HG03432 (cell line): Measurements from ENCODE around the gene ELANE.

ENCODE experiments used
- ATAC-seq: cut with Tn5 transposase; IDR thresholded peaks from one replicate; pipeline ENCODE4 v1.9.1; 2021; ENCODE audit warnings: mild to moderate bottlenecking, moderate library complexity; ENCODE audit not compliant: unreplicated experiment

Gene ELANE

DNA sequence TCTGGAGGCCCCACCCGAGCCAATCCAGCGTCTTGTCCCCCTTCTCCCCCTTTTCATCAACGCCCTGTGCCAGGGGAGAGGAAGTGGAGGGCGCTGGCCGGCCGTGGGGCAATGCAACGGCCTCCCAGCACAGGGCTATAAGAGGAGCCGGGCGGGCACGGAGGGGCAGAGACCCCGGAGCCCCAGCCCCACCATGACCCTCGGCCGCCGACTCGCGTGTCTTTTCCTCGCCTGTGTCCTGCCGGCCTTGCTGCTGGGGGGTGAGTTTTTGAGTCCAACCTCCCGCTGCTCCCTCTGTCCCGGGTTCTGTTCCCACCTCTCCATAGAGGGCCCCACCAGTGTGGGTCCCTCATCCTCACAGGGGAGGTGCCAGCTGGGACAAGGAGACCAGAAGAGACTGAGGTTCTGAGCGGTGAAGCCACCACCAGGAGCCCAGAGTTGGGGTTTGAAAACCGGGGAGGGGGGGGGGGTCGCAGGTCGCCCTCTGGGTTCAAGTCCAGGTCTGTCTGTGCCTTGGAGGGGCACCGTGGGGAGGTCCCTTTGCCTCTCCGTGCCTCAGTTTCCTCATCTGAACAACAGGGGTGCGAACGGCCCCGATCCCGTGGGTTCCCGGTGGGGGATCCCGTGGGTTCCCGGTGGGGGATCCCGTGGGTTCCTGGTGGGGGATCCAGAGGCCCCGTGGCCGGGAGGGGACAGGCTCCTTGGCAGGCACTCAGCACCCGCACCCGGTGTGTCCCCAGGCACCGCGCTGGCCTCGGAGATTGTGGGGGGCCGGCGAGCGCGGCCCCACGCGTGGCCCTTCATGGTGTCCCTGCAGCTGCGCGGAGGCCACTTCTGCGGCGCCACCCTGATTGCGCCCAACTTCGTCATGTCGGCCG lies at the start of gene ELANE:
Gene ELANE, plus strand, starts transcription at position 168 of the 878 bp plus-strand sequence. Its CDS starts 26 bp downstream, at position 194.
- no peak for ATAC-seq

DNA sequence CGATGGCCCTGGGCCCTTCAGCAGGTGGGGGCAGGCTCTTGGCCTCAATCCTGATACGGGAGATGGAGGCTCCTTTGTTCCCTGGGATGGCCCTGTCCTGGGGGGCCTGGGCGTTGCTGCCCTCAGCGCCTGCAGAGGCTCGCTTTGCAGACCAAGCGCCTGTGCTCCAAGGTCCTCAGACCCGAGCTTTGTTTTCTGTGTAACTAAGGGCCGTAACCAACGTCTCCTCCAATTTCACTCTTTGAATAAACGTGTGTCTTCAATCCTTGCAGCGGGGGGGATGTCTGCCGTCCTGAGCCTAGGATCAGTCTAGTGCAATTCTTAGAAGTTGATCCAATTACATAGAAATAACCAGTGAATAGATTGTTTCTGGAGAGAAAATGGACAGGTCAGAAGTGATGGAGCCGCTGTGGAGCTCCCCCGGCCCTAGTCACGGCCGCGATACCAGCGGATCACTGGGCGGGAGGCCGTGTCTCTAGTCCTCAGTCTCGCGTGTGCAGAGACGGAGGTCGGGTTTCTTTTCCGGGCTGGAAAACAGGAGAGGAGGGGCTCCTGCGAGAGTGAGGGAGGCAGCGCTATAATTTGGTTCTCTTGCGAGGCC lies 49.5 kb upstream of the ELANE start:
- ATAC-seq: no peak

DNA sequence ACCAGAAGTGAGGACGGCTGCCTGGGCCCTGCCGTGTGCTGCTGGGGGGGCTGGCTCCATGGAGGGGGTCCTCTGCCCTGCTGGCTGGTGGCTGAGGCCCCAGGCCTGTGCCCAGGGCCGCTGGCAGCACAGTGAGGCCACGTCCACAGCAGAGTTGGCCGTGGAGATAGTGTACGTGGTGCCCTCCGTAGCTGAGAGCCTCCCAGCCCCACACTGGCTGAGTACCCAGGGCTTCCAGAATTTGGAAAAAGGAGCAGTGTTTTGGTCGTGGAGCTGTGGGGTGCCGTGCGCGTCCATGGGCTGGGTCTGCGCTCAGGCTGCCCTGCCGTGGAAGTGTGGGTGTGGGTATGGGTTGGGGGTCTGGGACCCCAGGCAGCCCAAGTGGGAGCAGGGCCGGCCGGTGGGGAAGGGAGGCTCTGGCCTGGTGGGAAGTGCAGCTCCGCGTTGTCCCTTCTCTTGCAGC lies 49.0 kb upstream of the ELANE start:
- ATAC-seq: no peak

DNA sequence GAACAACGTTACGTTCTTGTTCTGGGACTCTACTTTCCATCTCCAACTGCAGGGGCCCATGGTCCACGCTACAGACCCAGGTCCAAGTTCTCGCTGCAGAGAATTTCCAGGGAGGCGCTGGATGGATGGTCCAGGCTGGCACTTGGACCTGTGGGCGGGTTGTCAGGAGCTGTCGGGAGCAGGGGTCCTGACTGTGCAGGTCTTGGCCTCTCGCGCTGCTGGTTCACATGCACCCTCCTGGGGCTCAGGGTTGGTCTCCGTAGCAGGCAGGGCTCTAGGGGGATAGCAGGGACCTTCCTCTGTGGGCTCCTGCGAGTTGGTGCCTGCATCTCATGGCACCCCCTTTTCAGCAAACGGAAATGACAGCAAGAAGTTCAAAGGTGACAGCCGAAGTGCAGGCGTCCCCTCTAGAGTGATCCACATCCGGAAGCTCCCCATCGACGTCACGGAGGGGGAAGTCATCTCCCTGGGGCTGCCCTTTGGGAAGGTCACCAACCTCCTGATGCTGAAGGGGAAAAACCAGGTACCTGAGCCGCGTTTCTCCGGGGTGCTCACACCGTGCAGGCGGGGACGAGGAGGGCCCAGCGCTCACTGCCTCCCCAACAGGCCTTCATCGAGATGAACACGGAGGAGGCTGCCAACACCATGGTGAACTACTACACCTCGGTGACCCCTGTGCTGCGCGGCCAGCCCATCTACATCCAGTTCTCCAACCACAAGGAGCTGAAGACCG lies 48.3 kb upstream of the ELANE start:
- no peak for ATAC-seq

DNA sequence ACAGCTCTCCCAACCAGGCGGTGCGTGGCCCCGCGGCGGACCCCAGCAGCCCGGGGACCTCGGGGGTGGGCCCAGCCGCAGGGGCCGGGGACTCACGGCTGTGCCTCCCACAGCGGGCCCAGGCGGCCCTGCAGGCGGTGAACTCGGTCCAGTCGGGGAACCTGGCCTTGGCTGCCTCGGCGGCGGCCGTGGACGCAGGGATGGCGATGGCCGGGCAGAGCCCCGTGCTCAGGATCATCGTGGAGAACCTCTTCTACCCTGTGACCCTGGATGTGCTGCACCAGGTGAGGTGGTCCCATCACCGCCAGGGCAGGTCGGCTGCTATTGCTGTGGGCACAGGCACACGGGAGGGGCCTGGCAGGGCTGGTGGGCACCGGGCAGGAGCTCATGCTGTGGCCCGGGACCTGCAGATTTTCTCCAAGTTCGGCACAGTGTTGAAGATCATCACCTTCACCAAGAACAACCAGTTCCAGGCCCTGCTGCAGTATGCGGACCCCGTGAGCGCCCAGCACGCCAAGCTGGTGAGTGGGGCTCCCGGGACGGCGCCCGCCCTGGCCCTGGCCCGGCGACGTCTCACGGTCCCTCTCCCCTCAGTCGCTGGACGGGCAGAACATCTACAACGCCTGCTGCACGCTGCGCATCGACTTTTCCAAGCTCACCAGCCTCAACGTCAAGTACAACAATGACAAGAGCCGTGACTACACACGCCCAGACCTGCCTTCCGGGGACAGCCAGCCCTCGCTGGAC lies 47.5 kb upstream of the ELANE start:
- no peak for ATAC-seq

DNA sequence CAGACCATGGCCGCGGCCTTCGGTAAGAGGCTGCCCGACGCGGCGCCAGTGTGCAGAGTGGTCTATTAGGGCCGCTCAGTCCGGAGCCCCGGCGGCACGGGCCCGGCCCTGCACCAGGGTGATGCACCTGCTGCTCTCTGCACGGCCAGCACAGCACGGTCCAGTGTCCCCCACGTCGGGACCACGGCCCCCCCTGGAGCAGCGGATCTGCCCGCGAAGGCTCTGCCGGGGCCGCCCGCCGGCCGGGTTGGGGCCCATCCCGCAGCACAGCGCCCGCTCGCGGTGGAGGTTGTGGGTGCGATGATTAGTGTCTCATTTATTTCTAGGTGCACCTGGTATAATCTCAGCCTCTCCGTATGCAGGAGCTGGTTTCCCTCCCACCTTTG lies 46.9 kb upstream of the ELANE start:
- no peak for ATAC-seq

DNA sequence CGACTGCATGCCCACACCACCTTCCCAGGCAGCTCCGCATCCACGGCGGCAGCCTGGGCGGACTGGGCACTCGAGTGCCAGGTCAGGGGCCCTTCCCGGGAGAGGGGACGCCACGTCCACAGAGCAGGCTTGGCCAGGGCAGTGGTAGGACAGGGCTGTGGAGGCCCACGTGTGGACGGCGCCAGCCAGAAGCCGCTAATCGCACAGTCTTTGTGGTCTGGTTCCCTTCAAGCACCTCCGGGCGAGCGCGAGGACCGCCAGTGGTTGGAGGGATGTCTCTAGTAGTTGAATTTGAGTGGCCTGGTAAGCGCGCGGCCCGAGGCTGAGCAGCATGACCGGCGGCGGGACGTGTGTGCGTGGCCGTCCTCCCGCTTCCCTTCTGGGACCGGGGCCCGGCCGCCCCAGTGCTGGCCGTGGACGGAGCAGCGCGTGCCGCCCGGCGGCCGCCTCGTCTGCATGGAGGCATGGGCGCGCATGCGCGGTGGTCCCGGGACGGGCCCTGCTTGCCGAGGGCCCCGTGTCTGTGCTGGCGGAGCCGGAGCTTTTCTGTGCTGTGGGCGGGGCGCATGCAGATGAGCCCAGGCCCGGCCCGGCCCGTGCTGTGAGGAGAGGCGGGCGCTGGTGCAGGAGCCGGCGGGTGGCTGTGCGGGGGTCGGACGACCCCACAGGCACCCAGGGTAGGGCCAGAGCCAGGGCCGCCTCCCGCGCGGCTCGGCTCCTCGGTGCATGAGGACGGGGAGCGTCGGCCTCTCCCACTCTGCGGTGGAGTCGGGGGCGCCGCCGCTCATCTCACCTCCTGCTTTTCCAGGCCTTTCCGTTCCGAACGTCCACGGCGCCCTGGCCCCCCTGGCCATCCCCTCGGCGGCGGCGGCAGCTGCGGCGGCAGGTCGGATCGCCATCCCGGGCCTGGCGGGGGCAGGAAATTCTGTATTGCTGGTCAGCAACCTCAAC lies 46.2 kb upstream of the ELANE start:
- no peak for ATAC-seq

DNA sequence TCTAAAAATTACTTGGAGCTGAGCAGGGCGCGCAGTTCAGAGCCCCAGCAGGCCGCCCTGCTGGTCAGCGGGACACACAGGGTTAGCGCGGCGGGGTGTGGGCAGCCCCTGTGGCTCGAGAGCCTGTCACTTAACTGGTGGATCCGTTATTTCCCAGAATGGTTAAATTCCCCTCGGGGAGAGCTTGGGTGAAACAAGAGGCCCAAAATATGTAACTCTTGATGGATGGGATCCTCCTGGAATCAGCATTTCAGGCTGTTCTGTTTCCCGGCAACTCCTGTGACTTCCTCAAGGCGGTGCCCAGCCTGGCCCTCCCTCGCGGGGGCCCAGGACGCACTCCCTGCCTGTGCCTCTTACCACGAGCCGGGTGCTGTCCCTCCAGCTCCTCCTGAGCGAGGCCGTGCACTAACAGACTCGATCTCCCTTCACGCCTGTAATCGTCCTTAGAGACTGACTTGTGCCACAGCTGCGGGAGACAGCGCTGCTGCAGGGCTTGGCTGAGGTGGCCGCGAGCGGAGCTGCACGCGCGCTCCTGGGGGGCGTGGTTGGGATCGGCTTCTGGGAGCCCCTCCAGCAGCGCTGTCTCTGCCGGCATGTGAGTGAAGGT lies 45.2 kb upstream of the ELANE start:
- ATAC-seq: no peak

DNA sequence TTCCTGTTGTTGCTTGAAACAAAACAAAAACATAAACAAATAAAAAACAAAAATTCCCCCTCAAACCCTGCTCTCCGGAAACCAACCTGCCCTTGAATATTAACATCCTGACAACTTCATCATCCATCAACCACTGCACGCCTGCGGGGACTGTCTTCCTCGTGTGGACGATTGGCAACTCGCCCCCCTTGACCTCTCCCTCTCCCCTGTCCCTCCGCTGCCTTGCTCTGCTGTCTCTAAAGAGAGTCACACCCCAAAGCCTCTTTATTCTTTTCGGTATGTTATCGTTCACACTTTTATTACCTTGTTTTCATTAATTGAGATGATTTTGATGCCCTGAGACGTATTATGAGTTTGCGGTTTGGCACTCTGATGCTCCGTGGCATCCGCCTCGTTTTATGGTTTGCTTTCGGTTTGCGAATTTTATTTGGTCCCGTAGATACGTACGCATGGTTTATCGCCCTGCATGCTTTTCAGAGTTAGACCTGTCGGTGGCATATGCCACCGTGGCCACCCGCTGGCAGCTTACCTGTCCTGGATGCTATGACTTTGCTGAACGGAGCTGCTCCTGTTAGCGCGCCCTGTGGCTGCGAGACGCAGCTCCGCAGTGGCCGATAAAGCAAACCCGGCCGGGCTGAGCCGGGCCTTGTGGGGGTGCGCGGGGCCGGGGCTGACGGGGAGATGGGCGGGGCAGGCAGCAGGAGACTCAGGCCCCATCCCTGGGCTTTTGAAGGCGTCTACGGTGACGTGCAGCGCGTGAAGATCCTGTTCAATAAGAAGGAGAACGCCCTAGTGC lies 44.3 kb upstream of the ELANE start:
- no peak for ATAC-seq

DNA sequence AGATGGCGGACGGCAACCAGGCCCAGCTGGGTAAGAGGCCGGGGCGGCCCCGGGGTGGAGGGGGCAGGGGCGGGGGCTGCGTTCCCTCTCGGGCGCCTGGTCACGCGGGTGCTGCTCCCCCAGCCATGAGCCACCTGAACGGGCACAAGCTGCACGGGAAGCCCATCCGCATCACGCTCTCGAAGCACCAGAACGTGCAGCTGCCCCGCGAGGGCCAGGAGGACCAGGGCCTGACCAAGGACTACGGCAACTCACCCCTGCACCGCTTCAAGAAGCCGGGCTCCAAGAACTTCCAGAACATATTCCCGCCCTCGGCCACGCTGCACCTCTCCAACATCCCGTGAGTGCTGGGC lies 43.7 kb upstream of the ELANE start:
- ATAC-seq: no peak

DNA sequence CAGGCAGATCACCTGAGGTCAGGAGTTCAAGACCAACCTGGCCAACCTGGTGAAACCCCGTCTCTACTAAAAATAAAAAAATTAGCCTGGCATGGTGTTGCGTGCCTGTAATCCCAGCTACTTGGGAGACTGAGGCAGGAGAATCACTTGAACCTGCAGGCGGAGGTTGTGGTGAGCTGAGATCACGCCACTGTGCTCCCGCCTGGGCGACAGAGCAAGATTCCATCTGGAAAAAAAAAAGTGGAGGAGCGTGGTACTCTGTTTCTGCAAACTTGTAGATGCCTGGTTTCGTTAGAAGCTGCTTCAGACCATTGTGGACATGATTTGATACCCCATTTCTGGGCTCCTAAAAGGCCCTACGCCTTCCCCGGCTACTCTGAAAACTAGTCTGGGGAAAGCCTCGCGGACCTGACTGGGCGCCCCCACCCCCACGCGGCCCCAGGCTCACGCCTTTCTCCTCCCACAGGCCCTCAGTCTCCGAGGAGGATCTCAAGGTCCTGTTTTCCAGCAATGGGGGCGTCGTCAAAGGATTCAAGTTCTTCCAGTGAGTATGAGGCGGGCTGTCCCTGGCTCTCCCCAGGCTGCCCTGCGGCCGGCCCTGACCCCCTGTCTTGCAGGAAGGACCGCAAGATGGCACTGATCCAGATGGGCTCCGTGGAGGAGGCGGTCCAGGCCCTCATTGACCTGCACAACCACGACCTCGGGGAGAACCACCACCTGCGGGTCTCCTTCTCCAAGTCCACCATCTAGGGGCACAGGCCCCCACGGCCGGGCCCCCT lies 41.8 kb upstream of the ELANE start:
- no peak for ATAC-seq

DNA sequence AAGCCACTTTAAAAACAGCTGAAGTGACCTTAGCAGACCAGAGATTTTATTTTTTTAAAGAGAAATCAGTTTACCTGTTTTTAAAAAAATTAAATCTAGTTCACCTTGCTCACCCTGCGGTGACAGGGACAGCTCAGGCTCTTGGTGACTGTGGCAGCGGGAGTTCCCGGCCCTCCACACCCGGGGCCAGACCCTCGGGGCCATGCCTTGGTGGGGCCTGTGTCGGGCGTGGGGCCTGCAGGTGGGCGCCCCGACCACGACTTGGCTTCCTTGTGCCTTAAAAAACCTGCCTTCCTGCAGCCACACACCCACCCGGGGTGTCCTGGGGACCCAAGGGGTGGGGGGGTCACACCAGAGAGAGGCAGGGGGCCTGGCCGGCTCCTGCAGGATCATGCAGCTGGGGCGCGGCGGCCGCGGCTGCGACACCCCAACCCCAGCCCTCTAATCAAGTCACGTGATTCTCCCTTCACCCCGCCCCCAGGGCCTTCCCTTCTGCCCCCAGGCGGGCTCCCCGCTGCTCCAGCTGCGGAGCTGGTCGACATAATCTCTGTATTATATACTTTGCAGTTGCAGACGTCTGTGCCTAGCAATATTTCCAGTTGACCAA lies 41.1 kb upstream of the ELANE start:
- no peak for ATAC-seq

DNA sequence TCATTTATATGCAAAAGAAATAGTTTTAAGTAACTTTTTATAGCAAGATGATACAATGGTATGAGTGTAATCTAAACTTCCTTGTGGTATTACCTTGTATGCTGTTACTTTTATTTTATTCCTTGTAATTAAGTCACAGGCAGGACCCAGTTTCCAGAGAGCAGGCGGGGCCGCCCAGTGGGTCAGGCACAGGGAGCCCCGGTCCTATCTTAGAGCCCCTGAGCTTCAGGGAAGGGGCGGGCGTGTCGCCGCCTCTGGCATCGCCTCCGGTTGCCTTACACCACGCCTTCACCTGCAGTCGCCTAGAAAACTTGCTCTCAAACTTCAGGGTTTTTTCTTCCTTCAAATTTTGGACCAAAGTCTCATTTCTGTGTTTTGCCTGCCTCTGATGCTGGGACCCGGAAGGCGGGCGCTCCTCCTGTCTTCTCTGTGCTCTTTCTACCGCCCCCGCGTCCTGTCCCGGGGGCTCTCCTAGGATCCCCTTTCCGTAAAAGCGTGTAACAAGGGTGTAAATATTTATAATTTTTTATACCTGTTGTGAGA lies 40.5 kb upstream of the ELANE start:
- no peak for ATAC-seq

DNA sequence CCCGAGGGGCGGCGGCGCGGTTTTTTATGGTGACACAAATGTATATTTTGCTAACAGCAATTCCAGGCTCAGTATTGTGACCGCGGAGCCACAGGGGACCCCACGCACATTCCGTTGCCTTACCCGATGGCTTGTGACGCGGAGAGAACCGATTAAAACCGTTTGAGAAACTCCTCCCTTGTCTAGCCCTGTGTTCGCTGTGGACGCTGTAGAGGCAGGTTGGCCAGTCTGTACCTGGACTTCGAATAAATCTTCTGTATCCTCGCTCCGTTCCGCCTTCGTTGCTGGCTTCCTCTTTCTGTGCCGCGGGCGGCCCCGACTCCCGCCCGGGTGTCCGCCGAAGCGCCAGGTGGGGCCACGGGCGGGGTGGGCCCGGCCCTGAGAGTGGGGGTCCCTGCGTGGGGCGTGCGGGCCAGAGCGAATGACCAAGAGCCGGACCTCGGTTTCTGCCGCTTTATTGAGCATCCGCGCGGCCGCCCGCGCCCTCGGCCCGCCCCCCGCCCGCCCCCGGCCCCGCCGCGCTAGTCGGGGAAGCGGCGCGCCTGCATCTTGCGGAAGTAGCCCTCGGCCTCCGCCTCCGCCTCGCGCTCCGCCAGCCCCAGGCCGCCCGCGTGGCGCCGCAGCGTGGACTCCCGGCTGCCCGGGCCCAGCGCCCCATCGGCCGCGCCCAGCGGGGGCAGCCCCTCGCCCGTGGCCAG lies 39.9 kb upstream of the ELANE start:
- no peak for ATAC-seq

DNA sequence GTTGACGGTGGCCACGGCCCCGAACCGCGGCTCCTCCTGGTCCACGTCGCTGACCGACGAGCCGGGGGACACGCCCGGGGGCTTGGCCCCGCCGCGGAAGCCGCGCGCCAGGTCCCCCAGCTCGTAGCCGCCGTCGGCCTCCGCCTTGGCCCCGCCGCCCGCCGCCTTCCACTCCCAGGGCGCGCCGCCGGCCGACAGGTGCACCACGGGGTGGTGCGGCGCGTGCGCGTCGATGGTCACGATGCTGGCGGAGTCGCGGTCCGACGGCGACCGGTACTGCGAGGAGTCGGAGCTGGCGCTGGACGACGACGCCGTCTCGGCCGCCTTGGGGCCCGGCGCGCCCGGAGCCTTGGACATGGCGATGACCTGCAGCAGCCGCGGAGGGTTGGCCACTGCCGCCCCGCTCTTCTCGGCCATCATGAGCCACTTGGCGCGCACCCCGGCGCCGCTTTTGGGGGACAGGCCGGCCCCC lies 39.3 kb upstream of the ELANE start:
- ATAC-seq: no peak
